NCI-H524 (cell line): ENCODE measurements around the gene ST8SIA2.

Experiments
- DNase-seq, 2 experiments: peaks; one replicate each; lab custom pipeline; 2025; lab: John Stamatoyannopoulos, UW

Gene ST8SIA2

DNA sequence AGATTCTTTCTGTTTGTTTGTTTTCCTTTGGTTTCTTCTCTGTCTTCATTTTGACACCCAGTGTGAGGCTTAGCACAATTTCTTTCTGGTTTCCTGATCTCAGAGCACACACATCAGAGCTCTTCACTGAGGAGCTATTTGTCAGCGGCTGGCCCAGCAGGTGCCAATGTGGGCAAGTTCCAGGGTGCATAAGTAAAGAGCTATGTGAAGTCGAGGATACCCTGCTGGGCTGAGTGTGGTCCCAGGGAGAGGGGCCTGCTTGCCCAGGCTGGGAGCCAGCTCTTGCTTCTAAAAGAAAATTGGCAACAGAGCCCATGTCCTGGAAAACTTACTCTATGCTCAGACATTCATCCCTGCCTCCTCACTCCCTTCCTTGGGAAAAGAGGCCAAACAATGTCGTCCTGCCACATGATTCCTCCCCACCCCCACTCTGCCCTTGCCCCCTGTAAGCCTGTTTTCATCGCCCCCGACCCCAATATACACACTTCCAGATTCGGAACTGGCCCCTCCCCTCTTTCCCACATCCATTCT is 101.2 kb downstream of the ST8SIA2 start:
- DNase-seq: no peak

GRCh38 chr15:92495446-92495845 is 101.8 kb downstream of the ST8SIA2 start:
- DNase-seq: peak; percentile 55 to 85

DNA sequence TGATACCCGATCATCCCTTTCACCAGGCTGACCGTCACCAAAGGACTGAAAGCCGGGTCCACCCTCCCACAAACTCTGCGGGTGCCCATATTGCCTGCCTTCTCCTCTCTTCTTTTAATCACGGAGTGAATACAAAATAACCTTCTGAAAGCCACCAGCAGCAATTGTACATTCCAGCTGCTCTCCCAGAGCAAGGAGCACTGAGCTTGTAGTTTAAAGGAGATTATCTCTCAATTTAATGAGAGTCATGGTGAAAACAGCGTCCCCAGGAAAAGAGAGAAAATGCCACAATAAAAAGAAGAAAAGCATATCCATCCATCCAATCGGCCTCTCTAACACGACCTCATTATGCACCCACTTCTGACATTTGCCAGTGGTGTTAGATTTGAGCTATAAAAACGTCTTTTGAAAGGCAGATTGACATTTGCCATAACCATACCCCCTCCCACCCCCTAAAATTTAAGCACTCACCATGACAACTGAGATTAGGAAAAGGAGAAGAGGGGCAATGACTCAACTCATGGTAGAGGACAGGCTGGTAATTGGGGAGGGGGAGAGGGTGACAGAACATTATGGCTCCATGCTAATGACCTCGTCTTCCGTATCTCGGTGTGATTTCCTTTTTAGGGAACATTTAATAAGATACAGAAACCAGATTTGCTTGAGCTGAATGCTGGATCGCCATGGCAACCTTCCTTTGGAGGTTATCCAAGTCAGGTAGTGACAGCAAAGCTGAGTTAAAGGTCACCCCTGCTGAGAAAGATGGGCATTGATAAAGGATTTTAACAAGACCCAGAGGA is 106.2 kb downstream of the ST8SIA2 start:
- peak; percentile 35 to 59 for DNase-seq

GRCh38 chr15:92502336-92502735 is 108.7 kb downstream of the ST8SIA2 start:
- no peak for DNase-seq

GRCh38 chr15:92502930-92503857 is 109.5 kb downstream of the ST8SIA2 start:
- peak in 1 of 2 experiments; percentile 18 for DNase-seq

- no peak for DNase-seq
These were observed 110.2 kb downstream of the ST8SIA2 start for GRCh38 chr15:92503889-92504288.

DNA sequence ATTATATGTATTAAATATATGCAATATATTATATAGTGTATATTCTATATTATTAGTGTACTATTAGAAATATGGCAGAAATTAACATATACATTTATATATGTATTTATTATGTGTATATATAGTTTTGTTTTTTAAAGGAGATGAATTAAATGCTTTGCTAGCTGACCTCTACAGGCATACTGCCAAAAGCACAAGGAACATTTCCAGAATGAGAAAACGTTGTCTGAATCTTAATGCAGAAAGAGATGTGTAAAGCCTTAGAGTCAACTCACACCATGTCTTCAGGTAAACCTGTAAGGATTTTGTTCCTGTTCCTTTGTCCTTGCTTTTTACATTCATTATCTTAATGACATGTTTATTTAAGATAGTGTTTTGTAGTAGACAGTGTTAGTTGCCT is 111.9 kb downstream of the ST8SIA2 start:
- no peak for DNase-seq

- no peak for DNase-seq
These were observed 112.8 kb downstream of the ST8SIA2 start for GRCh38 chr15:92506506-92506905.

- no peak for DNase-seq
These were observed 116.6 kb downstream of the ST8SIA2 start for GRCh38 chr15:92510163-92510882.
